Stomach (tissue), 9 donors: ENCODE measurements around the gene FOXP2. TPM values are rescaled to one million over a fixed set of nuclear protein-coding genes. Genes with fewer than 3 reads are reported as not detected.

Source experiments
- DNase-seq, 2 donors: peaks; one replicate each; pipeline versions ENCODE4 v3.0.0 to v3.0.0-alpha.2; 2013 to 2019
- H3K27ac ChIP-seq, 5 donors: fragments of 200-600 bp in 4 of 5; sonication (generic) in 4 of 5; one replicate each; pipeline ENCODE4 v1.5.1; 2013 to 2019; ENCODE audit warnings: mild to moderate bottlenecking in 1 of 5, moderate library complexity in 1 of 5
- H3K27me3 ChIP-seq, 3 donors: fragments of 200-600 bp; sonication (generic); one replicate each; pipeline ENCODE4 v1.5.1; 2017 to 2019; ENCODE audit warnings: mixed run types in 1 of 3
- H3K36me3 ChIP-seq, 4 donors: fragments of 200-600 bp; sonication (generic); 1 replicate in 3 of 4; 2 replicates in 1 of 4; pipeline ENCODE4 v1.5.1; 2016 to 2019
- H3K4me1 ChIP-seq, 4 donors: fragments of 200-600 bp; sonication (generic); one replicate each; pipeline ENCODE4 v1.5.1; 2016 to 2019
- H3K4me3 ChIP-seq, 4 donors: fragments of 200-600 bp; sonication (generic) in 3 of 4; one replicate each; pipeline ENCODE4 v1.5.1; 2016 to 2019; ENCODE audit warnings: mild to moderate bottlenecking in 1 of 4
- H3K9me3 ChIP-seq, 4 donors: fragments of 200-600 bp; sonication (generic); one replicate each; pipeline ENCODE4 v1.5.1; 2016 to 2019
- EP300 ChIP-seq: sonication (generic); formaldehyde crosslinking; IDR thresholded peaks from one replicate; pipeline ENCODE4 v1.6.1; 2017; ENCODE audit warnings: antibody characterized with exemption
- POLR2A ChIP-seq, 4 donors: fragments of 450-650 bp; IDR thresholded peaks; one replicate each; pipeline ENCODE4 v1.6.1; 2016; ENCODE audit warnings: antibody characterized with exemption in 4 of 4, control low read depth in 2 of 4, mild to moderate bottlenecking in 1 of 4, moderate library complexity in 1 of 4
- POLR2AphosphoS5 ChIP-seq, 3 donors: sonication (generic); formaldehyde crosslinking; IDR thresholded peaks; one replicate each; pipeline ENCODE4 v1.6.1; 2016; ENCODE audit warnings: antibody characterized with exemption in 3 of 3
- whole genome bisulfite sequencing, 5 donors: extraction: QIAGEN DNeasy Blood & Tissue Kit in 3 of 5; methylation state at CpG; one replicate each; pipeline versions ENCODE4 v1.1.5 to v1.1.7; 2013 to 2018; 5-methylcytosine and 5-hydroxymethylcytosine counted together
- intact Hi-C: fragments of 100-400 bp; cut with DNase I; formaldehyde crosslinking; loops from one replicate; pipeline ENCODE4 v1.15.1; 2023; ENCODE audit warnings: low total_unique reads
- polyA plus RNA-seq, 3 donors: library from polyadenylated mRNA; stranded (reverse); fragments of 200-250 nt; gene quantifications; one replicate each; pipeline ENCODE4 v1.2.3, GENCODE V29; 2013
- total RNA-seq, 5 donors: library from RNA; depleted of rRNA; stranded (reverse); fragments of >200 nt; gene quantifications; one replicate each; pipeline versions ENCODE4 v1.1.0 to v1.2.3, GENCODE V29; 2014 to 2016
- TF ChIP-seq, protein P1 (sequence below), 7 experiments: fragments of 450-650 bp in 4 of 7; fragments of 200-600 bp in 3 of 7; sonication (generic) in 3 of 7; IDR thresholded peaks; one replicate each; pipeline ENCODE4 v1.5.1; 2016 to 2019; ENCODE audit warnings: antibody characterized with exemption in 7 of 7, control low read depth in 2 of 7, mild to moderate bottlenecking in 1 of 7
- donor health status: healthy with polysubstance abuse.
- donor health status: Bipolar disorder and iron deficiency.
- donor health status: healthy.

The FOXP2 gene
- total and polyA plus RNA-seq, 8 donors = 0.92 to 51.6 (median 7.1) TPM

DNA sequence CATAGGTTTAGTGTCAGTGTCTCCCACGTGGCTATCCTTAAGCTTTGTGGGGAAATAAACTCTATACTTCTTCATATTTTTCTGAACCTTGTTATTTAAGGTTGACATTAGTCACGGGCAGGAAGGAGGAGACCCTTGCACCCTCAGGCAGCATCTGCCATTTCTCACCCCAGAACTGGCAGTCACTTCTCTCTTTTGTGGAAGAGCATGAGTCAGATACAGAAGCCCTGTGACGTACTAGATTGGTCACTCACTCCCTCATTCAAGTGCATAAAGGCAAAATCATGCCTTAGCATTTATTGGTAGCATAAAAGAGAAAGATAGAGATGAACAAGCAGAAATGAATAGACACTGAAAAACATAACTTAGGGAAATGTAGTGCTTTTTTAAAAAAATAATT, 301.3 kb downstream of the FOXP2 start:
- WGBS, 5 donors = 43 to 54% (median 46%) methylated on average over 3 of the region's 3 CpGs
- DNase-seq = no peak
- intact Hi-C loops = no loop called here
- H3K4me3 ChIP-seq = no peak overlapping the region
- H3K4me1 ChIP-seq = no peaks in the 10 kb centered on the region
- H3K27ac ChIP-seq = no peak overlapping the region
- no peaks in the 10 kb centered on the region for H3K27me3 ChIP-seq
- H3K9me3 ChIP-seq = no peaks in the 10 kb centered on the region
- TF ChIP-seq, protein P1, sequence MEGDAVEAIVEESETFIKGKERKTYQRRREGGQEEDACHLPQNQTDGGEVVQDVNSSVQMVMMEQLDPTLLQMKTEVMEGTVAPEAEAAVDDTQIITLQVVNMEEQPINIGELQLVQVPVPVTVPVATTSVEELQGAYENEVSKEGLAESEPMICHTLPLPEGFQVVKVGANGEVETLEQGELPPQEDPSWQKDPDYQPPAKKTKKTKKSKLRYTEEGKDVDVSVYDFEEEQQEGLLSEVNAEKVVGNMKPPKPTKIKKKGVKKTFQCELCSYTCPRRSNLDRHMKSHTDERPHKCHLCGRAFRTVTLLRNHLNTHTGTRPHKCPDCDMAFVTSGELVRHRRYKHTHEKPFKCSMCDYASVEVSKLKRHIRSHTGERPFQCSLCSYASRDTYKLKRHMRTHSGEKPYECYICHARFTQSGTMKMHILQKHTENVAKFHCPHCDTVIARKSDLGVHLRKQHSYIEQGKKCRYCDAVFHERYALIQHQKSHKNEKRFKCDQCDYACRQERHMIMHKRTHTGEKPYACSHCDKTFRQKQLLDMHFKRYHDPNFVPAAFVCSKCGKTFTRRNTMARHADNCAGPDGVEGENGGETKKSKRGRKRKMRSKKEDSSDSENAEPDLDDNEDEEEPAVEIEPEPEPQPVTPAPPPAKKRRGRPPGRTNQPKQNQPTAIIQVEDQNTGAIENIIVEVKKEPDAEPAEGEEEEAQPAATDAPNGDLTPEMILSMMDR (IDR thresholded peaks at IDR 0.05) = no peak
- TF ChIP-seq POLR2AphosphoS5 (IDR thresholded peaks at IDR 0.05) (no peak), EP300 (no peak), POLR2A (IDR thresholded peaks at IDR 0.05) (no peak)
- H3K36me3 ChIP-seq = no peaks in the 10 kb centered on the region

DNA sequence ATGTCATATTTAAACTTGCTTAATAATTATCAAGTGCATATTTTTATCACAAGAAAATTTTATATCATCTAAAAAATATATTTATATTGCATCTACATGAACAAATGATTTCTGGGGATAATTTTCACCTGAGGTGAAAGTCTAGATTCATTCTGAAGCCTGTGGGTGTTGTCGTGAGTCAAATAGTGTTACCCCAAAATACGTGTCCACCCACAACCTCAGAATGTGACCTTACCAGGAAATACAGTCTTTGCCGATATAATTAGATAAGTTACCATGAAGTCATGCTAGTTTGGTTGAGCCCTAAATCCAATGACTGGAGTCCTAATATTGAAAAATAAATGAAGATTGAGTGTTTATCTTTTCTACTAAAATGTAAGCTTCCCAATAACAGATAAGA, 304.2 kb downstream of the FOXP2 start:
- Histone ChIP-seq H3K27ac (no peak overlapping the region), H3K4me3 (no peak overlapping the region), H3K9me3 (no peaks in the 10 kb centered on the region), H3K27me3 (no peaks in the 10 kb centered on the region), H3K36me3 (no peaks in the 10 kb centered on the region), H3K4me1 (no peaks in the 10 kb centered on the region)
- no peak for DNase-seq
- intact Hi-C loops = no loop called here
- TF ChIP-seq, protein P1 (IDR thresholded peaks at IDR 0.05) = no peak
- TF ChIP-seq POLR2A (IDR thresholded peaks at IDR 0.05) (no peak), POLR2AphosphoS5 (IDR thresholded peaks at IDR 0.05) (no peak), EP300 (no peak)
- 62 to 81% (median 78%) methylated on average over 3 of the region's 3 CpGs for WGBS, 5 donors

DNA sequence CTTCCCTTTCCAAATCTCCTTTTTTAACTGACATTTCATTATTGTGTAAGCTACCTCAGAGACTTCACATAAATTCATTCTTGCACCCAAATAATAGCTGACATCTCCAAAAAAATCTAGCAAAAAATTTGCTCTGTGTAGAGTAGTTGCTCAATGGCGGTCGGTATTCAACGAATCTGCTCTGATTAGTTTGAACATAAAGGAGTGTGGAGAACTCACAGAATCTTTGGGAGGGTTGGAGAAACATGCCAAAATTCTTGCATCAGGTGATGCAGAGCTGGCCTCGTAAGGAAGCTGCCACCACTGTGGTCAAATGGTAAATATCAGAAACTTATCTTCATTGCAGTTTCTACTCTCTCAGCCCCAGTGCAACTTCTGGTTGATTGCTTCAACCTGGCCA, 306.1 kb downstream of the FOXP2 start:
- DNase-seq = no peak
- intact Hi-C loops = no loop called here
- H3K36me3 ChIP-seq = no peaks in the 10 kb centered on the region
- no peaks in the 10 kb centered on the region for H3K4me1 ChIP-seq
- WGBS, 5 donors = 45 to 56% (median 49%) methylated on average over 4 of the region's 4 CpGs
- no peak overlapping the region for H3K4me3 ChIP-seq
- H3K27ac ChIP-seq = no peak overlapping the region
- no peaks in the 10 kb centered on the region for H3K9me3 ChIP-seq
- H3K27me3 ChIP-seq = no peaks in the 10 kb centered on the region
- TF ChIP-seq POLR2AphosphoS5 (IDR thresholded peaks at IDR 0.05) = no peak
- TF ChIP-seq, protein P1 (IDR thresholded peaks at IDR 0.05) = no peak
- no peak for TF ChIP-seq EP300
- no peak for TF ChIP-seq POLR2A (IDR thresholded peaks at IDR 0.05)

DNA sequence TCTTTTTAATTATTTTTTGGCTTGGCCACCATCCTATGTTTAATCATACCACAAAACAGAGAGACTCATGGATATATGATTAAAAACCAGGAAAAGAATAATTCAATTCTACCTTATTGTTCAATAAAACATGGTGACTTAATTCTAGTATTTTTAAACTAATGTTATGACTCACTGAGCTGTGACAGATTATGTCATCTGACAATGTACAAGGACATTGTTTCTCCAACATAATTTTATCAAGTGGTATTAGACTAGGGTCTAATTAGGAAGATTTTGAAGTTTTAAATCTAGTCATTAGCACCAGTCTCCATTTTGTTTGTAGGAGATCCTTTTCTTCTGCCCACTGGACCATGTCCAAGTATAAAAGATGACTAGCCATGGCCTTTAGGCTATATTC, 307.9 kb downstream of the FOXP2 start:
- Histone ChIP-seq H3K4me1 (no peaks in the 10 kb centered on the region), H3K27ac (no peak overlapping the region), H3K4me3 (no peak overlapping the region), H3K27me3 (no peaks in the 10 kb centered on the region), H3K36me3 (no peaks in the 10 kb centered on the region), H3K9me3 (peaks cover 0 to 6% (median 0%) of the 10 kb centered on the region in 4 donors)
- no peak for TF ChIP-seq POLR2AphosphoS5 (IDR thresholded peaks at IDR 0.05)
- no peak for TF ChIP-seq POLR2A (IDR thresholded peaks at IDR 0.05)
- TF ChIP-seq EP300 = no peak
- TF ChIP-seq, protein P1 (IDR thresholded peaks at IDR 0.05) = no peak
- DNase-seq = no peak
- intact Hi-C loops = no loop called here
